GM12878 (cell line): Measurements from ENCODE around the gene LDHAL6A. TPM values are rescaled to one million over a fixed set of nuclear protein-coding genes. Genes with fewer than 3 reads are reported as not detected.

Experiments used
- SKIL ChIP-seq: fragments of 450-650 bp; IDR thresholded peaks from 2 replicates; pipeline ENCODE4 v1.6.1; 2017; ENCODE audit warnings: mild to moderate bottlenecking, low read depth, inconsistent platforms; ENCODE audit not compliant: poor library complexity, severe bottlenecking
- SUPT20H ChIP-seq: IDR thresholded peaks from 2 replicates; pipeline ENCODE4 v1.6.1; 2011; ENCODE audit warnings: low read depth, mild to moderate bottlenecking, low read length, moderate library complexity, borderline replicate concordance; ENCODE audit not compliant: control insufficient read depth
- polyA plus RNA-seq, 11 experiments: library from polyadenylated mRNA; depleted of rRNA in 4 of 11; unstranded in 6 of 11; stranded (reverse) in 5 of 11; fragments of >200 nt; fragmentation: Nextera tagmentation in 4 of 11; fragmentation: Illumina TruSeq in 1 of 11; extraction: Ambion mirVana in 4 of 11; extraction: Trizol in 1 of 11; gene quantifications; 1 replicate in 1 of 11; 2 replicates in 10 of 11; pipeline versions ENCODE4 v1.2.1 to v1.2.3, GENCODE V29; 2011 to 2016; ENCODE audit warnings: inconsistent platforms in 2 of 11, missing spikeins in 2 of 11, low read depth in 1 of 11
- total RNA-seq, 4 experiments: library from RNA; depleted of rRNA in 3 of 4; stranded (reverse); fragments of >200 nt in 3 of 4; fragmentation: Illumina TruSeq in 1 of 4; extraction: Trizol in 1 of 4; gene quantifications; 2 replicates each; pipeline versions ENCODE4 v1.2.1 to v1.2.3, GENCODE V29; 2013 to 2021
- TF ChIP-seq, protein P1 (sequence below): fragments of 450-650 bp; IDR thresholded peaks from 2 replicates; pipeline ENCODE4 v1.6.1; 2016; ENCODE audit warnings: mild to moderate bottlenecking, moderate library complexity, borderline replicate concordance
- TF ChIP-seq, protein P2 (sequence below): IDR thresholded peaks from 2 replicates; pipeline ENCODE4 v1.6.1; 2011; ENCODE audit warnings: borderline replicate concordance, low read depth, mild to moderate bottlenecking, moderate library complexity, low read length; ENCODE audit not compliant: insufficient read depth, poor library complexity, severe bottlenecking

The LDHAL6A gene
- total and polyA plus RNA-seq, 10 of the 15 experiments (the other 5 are each of a cell fraction or from before 2014, with no cell fraction given), result 0.03 to 0.11 (median 0.09) TPM; not detected in 7

DNA sequence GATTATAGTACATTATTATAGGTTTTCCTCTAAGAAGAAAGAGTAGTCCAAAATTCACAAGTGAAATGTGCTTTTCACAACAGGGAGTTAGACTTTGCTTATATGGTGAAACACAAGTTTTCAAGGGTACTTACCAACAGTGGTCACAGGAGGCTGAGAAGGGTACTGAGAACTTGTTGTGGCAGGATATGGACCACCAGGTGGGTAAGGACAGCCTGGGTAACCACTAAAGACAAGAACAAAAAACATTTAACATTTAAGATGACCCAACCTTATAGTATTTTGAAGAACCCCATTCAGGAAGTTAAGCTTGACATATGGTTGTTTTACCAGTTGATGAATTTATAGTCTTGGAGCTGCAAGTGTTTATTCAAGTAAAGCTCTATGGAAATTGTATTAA lies 46.7 kb downstream of the LDHAL6A start (continued):
- TF ChIP-seq, protein P1, sequence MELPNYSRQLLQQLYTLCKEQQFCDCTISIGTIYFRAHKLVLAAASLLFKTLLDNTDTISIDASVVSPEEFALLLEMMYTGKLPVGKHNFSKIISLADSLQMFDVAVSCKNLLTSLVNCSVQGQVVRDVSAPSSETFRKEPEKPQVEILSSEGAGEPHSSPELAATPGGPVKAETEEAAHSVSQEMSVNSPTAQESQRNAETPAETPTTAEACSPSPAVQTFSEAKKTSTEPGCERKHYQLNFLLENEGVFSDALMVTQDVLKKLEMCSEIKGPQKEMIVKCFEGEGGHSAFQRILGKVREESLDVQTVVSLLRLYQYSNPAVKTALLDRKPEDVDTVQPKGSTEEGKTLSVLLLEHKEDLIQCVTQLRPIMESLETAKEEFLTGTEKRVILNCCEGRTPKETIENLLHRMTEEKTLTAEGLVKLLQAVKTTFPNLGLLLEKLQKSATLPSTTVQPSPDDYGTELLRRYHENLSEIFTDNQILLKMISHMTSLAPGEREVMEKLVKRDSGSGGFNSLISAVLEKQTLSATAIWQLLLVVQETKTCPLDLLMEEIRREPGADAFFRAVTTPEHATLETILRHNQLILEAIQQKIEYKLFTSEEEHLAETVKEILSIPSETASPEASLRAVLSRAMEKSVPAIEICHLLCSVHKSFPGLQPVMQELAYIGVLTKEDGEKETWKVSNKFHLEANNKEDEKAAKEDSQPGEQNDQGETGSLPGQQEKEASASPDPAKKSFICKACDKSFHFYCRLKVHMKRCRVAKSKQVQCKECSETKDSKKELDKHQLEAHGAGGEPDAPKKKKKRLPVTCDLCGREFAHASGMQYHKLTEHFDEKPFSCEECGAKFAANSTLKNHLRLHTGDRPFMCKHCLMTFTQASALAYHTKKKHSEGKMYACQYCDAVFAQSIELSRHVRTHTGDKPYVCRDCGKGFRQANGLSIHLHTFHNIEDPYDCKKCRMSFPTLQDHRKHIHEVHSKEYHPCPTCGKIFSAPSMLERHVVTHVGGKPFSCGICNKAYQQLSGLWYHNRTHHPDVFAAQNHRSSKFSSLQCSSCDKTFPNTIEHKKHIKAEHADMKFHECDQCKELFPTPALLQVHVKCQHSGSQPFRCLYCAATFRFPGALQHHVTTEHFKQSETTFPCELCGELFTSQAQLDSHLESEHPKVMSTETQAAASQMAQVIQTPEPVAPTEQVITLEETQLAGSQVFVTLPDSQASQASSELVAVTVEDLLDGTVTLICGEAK, result no peak
- TF ChIP-seq, protein P2, sequence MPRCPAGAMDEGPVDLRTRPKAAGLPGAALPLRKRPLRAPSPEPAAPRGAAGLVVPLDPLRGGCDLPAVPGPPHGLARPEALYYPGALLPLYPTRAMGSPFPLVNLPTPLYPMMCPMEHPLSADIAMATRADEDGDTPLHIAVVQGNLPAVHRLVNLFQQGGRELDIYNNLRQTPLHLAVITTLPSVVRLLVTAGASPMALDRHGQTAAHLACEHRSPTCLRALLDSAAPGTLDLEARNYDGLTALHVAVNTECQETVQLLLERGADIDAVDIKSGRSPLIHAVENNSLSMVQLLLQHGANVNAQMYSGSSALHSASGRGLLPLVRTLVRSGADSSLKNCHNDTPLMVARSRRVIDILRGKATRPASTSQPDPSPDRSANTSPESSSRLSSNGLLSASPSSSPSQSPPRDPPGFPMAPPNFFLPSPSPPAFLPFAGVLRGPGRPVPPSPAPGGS, result no peak
- no peak for TF ChIP-seq SKIL
- no peak for TF ChIP-seq SUPT20H
